ENCODE measurements around the gene SAMD4A.

DNA sequence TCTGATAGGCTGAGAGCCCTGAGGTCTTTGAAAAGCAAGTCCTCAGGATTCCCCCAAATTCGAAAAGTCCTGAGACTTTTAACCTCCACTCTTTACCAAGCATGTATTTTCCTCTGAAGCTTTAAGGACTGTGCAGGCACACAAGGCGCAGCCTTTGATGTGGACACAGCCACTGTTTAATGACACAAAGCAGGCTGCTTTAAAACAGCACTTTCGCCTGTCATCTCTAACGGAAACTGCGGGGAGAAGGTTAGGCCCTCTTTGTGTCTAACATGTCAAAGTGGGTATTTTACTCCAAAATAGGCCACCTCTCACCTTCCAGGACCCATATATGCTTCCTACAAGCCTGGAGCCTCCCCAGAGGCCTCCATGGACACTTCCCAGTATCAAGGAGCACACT, 176.5 kb downstream of the SAMD4A start:
- TF ChIP-seq, protein P1, sequence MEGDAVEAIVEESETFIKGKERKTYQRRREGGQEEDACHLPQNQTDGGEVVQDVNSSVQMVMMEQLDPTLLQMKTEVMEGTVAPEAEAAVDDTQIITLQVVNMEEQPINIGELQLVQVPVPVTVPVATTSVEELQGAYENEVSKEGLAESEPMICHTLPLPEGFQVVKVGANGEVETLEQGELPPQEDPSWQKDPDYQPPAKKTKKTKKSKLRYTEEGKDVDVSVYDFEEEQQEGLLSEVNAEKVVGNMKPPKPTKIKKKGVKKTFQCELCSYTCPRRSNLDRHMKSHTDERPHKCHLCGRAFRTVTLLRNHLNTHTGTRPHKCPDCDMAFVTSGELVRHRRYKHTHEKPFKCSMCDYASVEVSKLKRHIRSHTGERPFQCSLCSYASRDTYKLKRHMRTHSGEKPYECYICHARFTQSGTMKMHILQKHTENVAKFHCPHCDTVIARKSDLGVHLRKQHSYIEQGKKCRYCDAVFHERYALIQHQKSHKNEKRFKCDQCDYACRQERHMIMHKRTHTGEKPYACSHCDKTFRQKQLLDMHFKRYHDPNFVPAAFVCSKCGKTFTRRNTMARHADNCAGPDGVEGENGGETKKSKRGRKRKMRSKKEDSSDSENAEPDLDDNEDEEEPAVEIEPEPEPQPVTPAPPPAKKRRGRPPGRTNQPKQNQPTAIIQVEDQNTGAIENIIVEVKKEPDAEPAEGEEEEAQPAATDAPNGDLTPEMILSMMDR (IDR thresholded peaks at IDR 0.05), result no peak
- no peak for TF ChIP-seq EP300 (IDR thresholded peaks at IDR 0.05)

Measured in stomach (tissue), 4 donors.